ENCODE data around the gene STXBP1. TPM values are rescaled to one million over a fixed set of nuclear protein-coding genes. Genes with fewer than 3 reads are reported as not detected.

Gene STXBP1
- total and polyA plus RNA-seq, 2 of the 8 experiments (the other 6 are each of a cell fraction or from before 2014, with no cell fraction given): 11.5 to 60.9 TPM

- TF ChIP-seq CHD7 (IDR thresholded peaks at IDR 0.05; ENCODE audit: insufficient replicate concordance, low read length): no peak
- TF ChIP-seq ZNF274 (IDR thresholded peaks at IDR 0.05; ENCODE audit: borderline replicate concordance, extremely low read depth, low read length): no peak
- TF ChIP-seq BRCA1 (IDR thresholded peaks at IDR 0.05; ENCODE audit: low read depth, low read length): no peak
- TF ChIP-seq TAF7 (optimal IDR thresholded peaks at IDR 0.05; ENCODE audit: borderline replicate concordance, low read depth, low read length): no peak
- TF ChIP-seq SIRT6 (IDR thresholded peaks at IDR 0.05; ENCODE audit: low read length): no peak
- TF ChIP-seq BACH1 (IDR thresholded peaks at IDR 0.05; ENCODE audit: low read length): no peak
- TF ChIP-seq FOSL1 (IDR thresholded peaks at IDR 0.05; ENCODE audit: insufficient read depth, low read depth, low read length): no peak
Measured at GRCh38 chr9:127587966-127588365, 24.1 kb upstream of the STXBP1 start (continued).
